GM12878 (cell line): ENCODE measurements around the gene SCYGR5.

Experiments
- DPF2 ChIP-seq: fragments of 450-650 bp; IDR thresholded peaks from 2 replicates; pipeline ENCODE4 v1.6.1; 2017; ENCODE audit warnings: mild to moderate bottlenecking
- IKZF1 ChIP-seq: fragments of 450-650 bp; conservative IDR thresholded peaks from 2 replicates; pipeline ENCODE4 v1.6.1; 2017; ENCODE audit warnings: antibody characterized with exemption, mild to moderate bottlenecking
- KDM1A ChIP-seq: fragments of 200-600 bp; sonication (generic); IDR thresholded peaks from 2 replicates; pipeline ENCODE4 v1.6.1; 2016; ENCODE audit warnings: borderline replicate concordance
- POLR2A ChIP-seq: IDR thresholded peaks from 2 replicates; pipeline ENCODE4 v1.6.1; 2011; ENCODE audit warnings: low read depth, mild to moderate bottlenecking, low read length
- POLR2AphosphoS5 ChIP-seq: IDR thresholded peaks from 2 replicates; pipeline ENCODE4 v1.6.1; 2011; ENCODE audit warnings: mild to moderate bottlenecking, low read length, inconsistent platforms
- RCOR1 ChIP-seq: conservative IDR thresholded peaks from 2 replicates; pipeline ENCODE4 v1.6.1; 2012; ENCODE audit warnings: low read depth, low read length, improper control_type of control experiment
- SMAD5 ChIP-seq: IDR thresholded peaks from 2 replicates; pipeline ENCODE4 v1.6.1; 2016; ENCODE audit warnings: antibody characterized with exemption, low read depth
- SREBF2 ChIP-seq: IDR thresholded peaks from 2 replicates; pipeline ENCODE4 v1.6.1; 2012; ENCODE audit warnings: mild to moderate bottlenecking, low read length
- SUPT20H ChIP-seq: IDR thresholded peaks from 2 replicates; pipeline ENCODE4 v1.6.1; 2011; ENCODE audit warnings: low read depth, mild to moderate bottlenecking, low read length, moderate library complexity, borderline replicate concordance; ENCODE audit not compliant: control insufficient read depth
- TAF1 ChIP-seq: IDR thresholded peaks from 2 replicates; pipeline ENCODE4 v1.6.1; 2011; ENCODE audit warnings: mild to moderate bottlenecking, low read depth, low read length, borderline replicate concordance
- ZBTB33 ChIP-seq: fragments of 450-650 bp; IDR thresholded peaks from 2 replicates; pipeline ENCODE4 v1.6.1; 2017; ENCODE audit warnings: mild to moderate bottlenecking
- ZNF24 ChIP-seq: fragments of 450-650 bp; IDR thresholded peaks from 2 replicates; pipeline ENCODE4 v1.6.1; 2017; ENCODE audit warnings: antibody characterized with exemption, mild to moderate bottlenecking
- TF ChIP-seq, protein P1 (sequence below), 3 experiments: IDR thresholded peaks in 2 of 3; conservative IDR thresholded peaks in 1 of 3; 2 replicates each; pipeline ENCODE4 v1.5.1; 2011; ENCODE audit warnings: low read depth in 3 of 3, low read length in 3 of 3, mild to moderate bottlenecking in 3 of 3, control low read depth in 2 of 3, moderate library complexity in 2 of 3, inconsistent platforms in 1 of 3, mixed read lengths in 1 of 3; ENCODE audit not compliant: control insufficient read depth in 2 of 3, insufficient read depth in 1 of 3; ENCODE audit errors: extremely low read depth in 1 of 3
- TF ChIP-seq, protein P2 (sequence below): IDR thresholded peaks from 2 replicates; pipeline ENCODE4 v1.6.1; 2012; ENCODE audit warnings: mild to moderate bottlenecking, low read depth, low read length

DNA sequence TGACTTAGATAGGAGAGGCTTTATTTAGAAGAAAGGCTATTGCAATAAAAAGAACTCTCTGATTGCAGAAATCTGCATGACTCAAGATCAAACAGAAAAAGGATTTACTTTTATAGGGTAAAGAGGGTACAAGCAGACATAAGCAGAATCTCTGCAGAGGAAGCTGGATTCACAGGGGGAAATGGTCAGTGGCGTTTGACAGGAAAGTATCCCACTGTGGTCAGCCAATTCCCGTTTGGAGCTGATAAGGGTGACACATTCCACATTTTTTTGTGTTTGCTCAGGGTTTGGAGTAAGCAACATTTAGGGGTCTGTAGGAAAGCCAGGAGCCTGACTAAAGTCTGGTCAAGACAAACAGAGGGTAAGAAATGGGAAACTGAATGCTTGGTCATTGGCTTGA lies 23.9 kb upstream of the SCYGR5 start:
- TF ChIP-seq SMAD5: no peak
- TF ChIP-seq IKZF1: no peak
- TF ChIP-seq DPF2: no peak
- TF ChIP-seq, protein P1, sequence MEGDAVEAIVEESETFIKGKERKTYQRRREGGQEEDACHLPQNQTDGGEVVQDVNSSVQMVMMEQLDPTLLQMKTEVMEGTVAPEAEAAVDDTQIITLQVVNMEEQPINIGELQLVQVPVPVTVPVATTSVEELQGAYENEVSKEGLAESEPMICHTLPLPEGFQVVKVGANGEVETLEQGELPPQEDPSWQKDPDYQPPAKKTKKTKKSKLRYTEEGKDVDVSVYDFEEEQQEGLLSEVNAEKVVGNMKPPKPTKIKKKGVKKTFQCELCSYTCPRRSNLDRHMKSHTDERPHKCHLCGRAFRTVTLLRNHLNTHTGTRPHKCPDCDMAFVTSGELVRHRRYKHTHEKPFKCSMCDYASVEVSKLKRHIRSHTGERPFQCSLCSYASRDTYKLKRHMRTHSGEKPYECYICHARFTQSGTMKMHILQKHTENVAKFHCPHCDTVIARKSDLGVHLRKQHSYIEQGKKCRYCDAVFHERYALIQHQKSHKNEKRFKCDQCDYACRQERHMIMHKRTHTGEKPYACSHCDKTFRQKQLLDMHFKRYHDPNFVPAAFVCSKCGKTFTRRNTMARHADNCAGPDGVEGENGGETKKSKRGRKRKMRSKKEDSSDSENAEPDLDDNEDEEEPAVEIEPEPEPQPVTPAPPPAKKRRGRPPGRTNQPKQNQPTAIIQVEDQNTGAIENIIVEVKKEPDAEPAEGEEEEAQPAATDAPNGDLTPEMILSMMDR (IDR thresholded peaks at IDR 0.05 in 2 of 3, conservative IDR thresholded peaks at IDR 0.05 in 1 of 3; ENCODE audit: control insufficient read depth in 2 of 3, extremely low read depth in 1 of 3, insufficient read depth in 1 of 3, low read depth in 3 of 3, low read length in 3 of 3): no peak
- no peak for TF ChIP-seq ZBTB33
- TF ChIP-seq POLR2A: no peak
- no peak for TF ChIP-seq TAF1
- TF ChIP-seq POLR2AphosphoS5: no peak
- no peak for TF ChIP-seq SUPT20H
- no peak for TF ChIP-seq KDM1A
- no peak for TF ChIP-seq RCOR1
- TF ChIP-seq, protein P2, sequence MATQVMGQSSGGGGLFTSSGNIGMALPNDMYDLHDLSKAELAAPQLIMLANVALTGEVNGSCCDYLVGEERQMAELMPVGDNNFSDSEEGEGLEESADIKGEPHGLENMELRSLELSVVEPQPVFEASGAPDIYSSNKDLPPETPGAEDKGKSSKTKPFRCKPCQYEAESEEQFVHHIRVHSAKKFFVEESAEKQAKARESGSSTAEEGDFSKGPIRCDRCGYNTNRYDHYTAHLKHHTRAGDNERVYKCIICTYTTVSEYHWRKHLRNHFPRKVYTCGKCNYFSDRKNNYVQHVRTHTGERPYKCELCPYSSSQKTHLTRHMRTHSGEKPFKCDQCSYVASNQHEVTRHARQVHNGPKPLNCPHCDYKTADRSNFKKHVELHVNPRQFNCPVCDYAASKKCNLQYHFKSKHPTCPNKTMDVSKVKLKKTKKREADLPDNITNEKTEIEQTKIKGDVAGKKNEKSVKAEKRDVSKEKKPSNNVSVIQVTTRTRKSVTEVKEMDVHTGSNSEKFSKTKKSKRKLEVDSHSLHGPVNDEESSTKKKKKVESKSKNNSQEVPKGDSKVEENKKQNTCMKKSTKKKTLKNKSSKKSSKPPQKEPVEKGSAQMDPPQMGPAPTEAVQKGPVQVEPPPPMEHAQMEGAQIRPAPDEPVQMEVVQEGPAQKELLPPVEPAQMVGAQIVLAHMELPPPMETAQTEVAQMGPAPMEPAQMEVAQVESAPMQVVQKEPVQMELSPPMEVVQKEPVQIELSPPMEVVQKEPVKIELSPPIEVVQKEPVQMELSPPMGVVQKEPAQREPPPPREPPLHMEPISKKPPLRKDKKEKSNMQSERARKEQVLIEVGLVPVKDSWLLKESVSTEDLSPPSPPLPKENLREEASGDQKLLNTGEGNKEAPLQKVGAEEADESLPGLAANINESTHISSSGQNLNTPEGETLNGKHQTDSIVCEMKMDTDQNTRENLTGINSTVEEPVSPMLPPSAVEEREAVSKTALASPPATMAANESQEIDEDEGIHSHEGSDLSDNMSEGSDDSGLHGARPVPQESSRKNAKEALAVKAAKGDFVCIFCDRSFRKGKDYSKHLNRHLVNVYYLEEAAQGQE: no peak
- TF ChIP-seq ZNF24: no peak
- no peak for TF ChIP-seq SREBF2
